Esophagus muscularis mucosa (tissue), 4 donors: ENCODE data around the gene STK25. TPM values are rescaled to one million over a fixed set of nuclear protein-coding genes. Genes with fewer than 3 reads are reported as not detected.
A peak's percentile ranks its signal among the peaks of the same experiment; 100 is the strongest.

Experiments used
- DNase-seq: peaks from one replicate; pipeline ENCODE4 v3.0.0-alpha.2; 2017; ENCODE audit errors: extremely low spot score
- H3K27ac ChIP-seq, 4 donors: fragments of 200-600 bp; sonication (generic); replicated peaks in 1 of 4; 1 replicate in 3 of 4; 2 replicates in 1 of 4; pipeline ENCODE4 v1.5.1; 2016 to 2019; ENCODE audit warnings: mild to moderate bottlenecking in 1 of 4
- H3K27me3 ChIP-seq, 4 donors: fragments of 200-600 bp; sonication (generic); one replicate each; pipeline versions ENCODE4 v1.5.1 to v1.6.0; 2016 to 2019
- H3K36me3 ChIP-seq, 4 donors: fragments of 200-600 bp; sonication (generic); one replicate each; pipeline ENCODE4 v1.5.1; 2016 to 2019
- H3K4me1 ChIP-seq, 4 donors: fragments of 200-600 bp; sonication (generic); one replicate each; pipeline ENCODE4 v1.5.1; 2016 to 2019
- H3K4me3 ChIP-seq, 4 donors: fragments of 200-600 bp; sonication (generic); 1 replicate in 2 of 4; 2 replicates in 2 of 4; pipeline ENCODE4 v1.5.1; 2016 to 2019; ENCODE audit warnings: mild to moderate bottlenecking in 4 of 4, moderate library complexity in 1 of 4
- H3K9me3 ChIP-seq, 4 donors: fragments of 200-600 bp; sonication (generic); 1 replicate in 3 of 4; 2 replicates in 1 of 4; pipeline ENCODE4 v1.5.1; 2016 to 2019
- CTCF ChIP-seq, 3 experiments: fragments of 200-600 bp in 2 of 3; fragments of 450-650 bp in 1 of 3; sonication (generic) in 2 of 3; IDR thresholded peaks; one replicate each; pipeline ENCODE4 v1.5.1; 2017 to 2019; ENCODE audit warnings: antibody characterized with exemption in 3 of 3, mild to moderate bottlenecking in 2 of 3, moderate library complexity in 1 of 3
- EP300 ChIP-seq: sonication (generic); formaldehyde crosslinking; IDR thresholded peaks from one replicate; pipeline ENCODE4 v1.6.1; 2017; ENCODE audit warnings: antibody characterized with exemption
- POLR2A ChIP-seq: fragments of 450-650 bp; IDR thresholded peaks from one replicate; pipeline ENCODE4 v1.6.1; 2017; ENCODE audit warnings: antibody characterized with exemption, moderate library complexity, mild to moderate bottlenecking, low read depth
- POLR2AphosphoS5 ChIP-seq, 2 donors: sonication (generic); formaldehyde crosslinking; IDR thresholded peaks; one replicate each; pipeline ENCODE4 v1.6.1; 2017; ENCODE audit warnings: antibody characterized with exemption in 2 of 2
- WGBS: methylation state at CpG from one replicate; pipeline ENCODE4 v1.1.5; 2018; 5-methylcytosine and 5-hydroxymethylcytosine counted together
- intact Hi-C: fragments of 100-400 bp; cut with DNase I; formaldehyde crosslinking; loops from one replicate; pipeline ENCODE4 v1.15.1; 2023
- total RNA-seq, 4 donors: library from RNA; depleted of rRNA; stranded (reverse); fragments of >200 nt; gene quantifications; one replicate each; pipeline versions ENCODE4 v1.1.0 to v1.2.1, GENCODE V29; 2016

Gene STK25
- total RNA-seq, 4 donors from 2014 or later, result 127 to 220 (median 153) TPM

GRCh38 chr2:241550616-241551580, 42.5 kb upstream of the STK25 start:
- Histone ChIP-seq H3K27me3 (peaks cover 0 to 12% (median 0%) of the 10 kb centered on the region in 4 donors), H3K4me1 (peaks cover 10 to 37% (median 31%) of the 10 kb centered on the region in 4 donors), H3K9me3 (peaks cover 0 to 5% (median 0%) of the 10 kb centered on the region in 4 donors), H3K36me3 (no peaks in the 10 kb centered on the region), H3K27ac (peak overlapping the region in 3 of 4 donors; percentile 26 to 59 (median 57)), H3K4me3 (no peak overlapping the region)
- WGBS, result 88% methylated on average over 11 of the region's 21 CpGs
- TF ChIP-seq POLR2A, result no peak
- TF ChIP-seq POLR2AphosphoS5 (IDR thresholded peaks at IDR 0.05), result no peak
- TF ChIP-seq EP300, result no peak
- TF ChIP-seq CTCF (IDR thresholded peaks at IDR 0.05), result no peak
- intact Hi-C loops, result no loop called here
- DNase-seq, result no peak

- peaks cover 0 to 15% (median 0%) of the 10 kb centered on the region in 4 donors for H3K27me3 ChIP-seq
- H3K9me3 ChIP-seq, result no peaks in the 10 kb centered on the region
- H3K27ac ChIP-seq, result no peak overlapping the region
- DNase-seq, result no peak
- intact Hi-C loops, result no loop called here
- H3K4me3 ChIP-seq, result no peak overlapping the region
- TF ChIP-seq CTCF (IDR thresholded peaks at IDR 0.05) (no peak), POLR2AphosphoS5 (IDR thresholded peaks at IDR 0.05) (no peak), POLR2A (no peak), EP300 (no peak)
- no peaks in the 10 kb centered on the region for H3K36me3 ChIP-seq
- H3K4me1 ChIP-seq, result peaks cover 10 to 43% (median 35%) of the 10 kb centered on the region in 4 donors
- WGBS, result 100% methylated on average over 3 of the region's 3 CpGs
Measured at GRCh38 chr2:241548451-241548835, 40.1 kb upstream of the STK25 start.

- H3K27me3 ChIP-seq, result peaks cover 0 to 20% (median 0%) of the 10 kb centered on the region in 4 donors
- 93% methylated on average over 11 of the region's 16 CpGs for WGBS
- intact Hi-C loops, result no loop called here
- H3K4me1 ChIP-seq, result peaks cover 10 to 43% (median 35%) of the 10 kb centered on the region in 4 donors
- no peaks in the 10 kb centered on the region for H3K9me3 ChIP-seq
- TF ChIP-seq POLR2A (no peak), POLR2AphosphoS5 (IDR thresholded peaks at IDR 0.05) (no peak), CTCF (IDR thresholded peaks at IDR 0.05) (no peak), EP300 (no peak)
- no peak for DNase-seq
- no peak overlapping the region for H3K4me3 ChIP-seq
- H3K36me3 ChIP-seq, result no peaks in the 10 kb centered on the region
- no peak overlapping the region for H3K27ac ChIP-seq
Measured at GRCh38 chr2:241547781-241548450, 39.5 kb upstream of the STK25 start.

GRCh38 chr2:241546771-241547498, 38.6 kb upstream of the STK25 start:
- intact Hi-C loops, result no loop called here
- no peak overlapping the region for H3K4me3 ChIP-seq
- DNase-seq, result no peak
- no peaks in the 10 kb centered on the region for H3K9me3 ChIP-seq
- 26% methylated on average over 24 of the region's 25 CpGs for WGBS
- no peaks in the 10 kb centered on the region for H3K36me3 ChIP-seq
- no peak overlapping the region for H3K27ac ChIP-seq
- peaks cover 10 to 45% (median 37%) of the 10 kb centered on the region in 4 donors for H3K4me1 ChIP-seq
- no peak for TF ChIP-seq CTCF (IDR thresholded peaks at IDR 0.05)
- no peak for TF ChIP-seq EP300
- no peak for TF ChIP-seq POLR2A
- TF ChIP-seq POLR2AphosphoS5 (IDR thresholded peaks at IDR 0.05), result no peak
- peaks cover 0 to 26% (median 3%) of the 10 kb centered on the region in 4 donors for H3K27me3 ChIP-seq
